Measurements from ENCODE around the gene CNR1.

The CNR1 gene

GRCh38 chr6:88115307-88115706 lies 50.8 kb downstream of the CNR1 start:
- no peak overlapping the region for H3K4me3 ChIP-seq (ENCODE audit: low read depth, low read length)
- TF ChIP-seq CTCF (IDR thresholded peaks at IDR 0.05; ENCODE audit: control insufficient read depth, extremely low read depth, insufficient read depth): no peak
- no peak for DNase-seq (ENCODE audit: low read depth)

- no peak overlapping the region for H3K4me3 ChIP-seq (ENCODE audit: low read depth, low read length)
- no peak for TF ChIP-seq CTCF (IDR thresholded peaks at IDR 0.05; ENCODE audit: control insufficient read depth, extremely low read depth, insufficient read depth)
These were observed 51.3 kb downstream of the CNR1 start for GRCh38 chr6:88114838-88115237.

GRCh38 chr6:88111991-88112390 lies 54.2 kb downstream of the CNR1 start:
- no peak for TF ChIP-seq CTCF (IDR thresholded peaks at IDR 0.05; ENCODE audit: control insufficient read depth, extremely low read depth, insufficient read depth)
- DNase-seq (ENCODE audit: low read depth): no peak

More at GRCh38 chr6:88114838-88115237, 51.3 kb downstream of the CNR1 start:
- no peak for DNase-seq (ENCODE audit: low read depth)

GRCh38 chr6:88107241-88107640 lies 58.9 kb downstream of the CNR1 start:
- DNase-seq (ENCODE audit: low read depth): no peak
- TF ChIP-seq CTCF (IDR thresholded peaks at IDR 0.05; ENCODE audit: control insufficient read depth, extremely low read depth, insufficient read depth): no peak

More at GRCh38 chr6:88111991-88112390, 54.2 kb downstream of the CNR1 start:
- no peak overlapping the region for H3K4me3 ChIP-seq (ENCODE audit: low read depth, low read length)

GRCh38 chr6:88105741-88106340 lies 60.3 kb downstream of the CNR1 start:
- no peak for TF ChIP-seq CTCF (IDR thresholded peaks at IDR 0.05; ENCODE audit: control insufficient read depth, extremely low read depth, insufficient read depth)
- DNase-seq (ENCODE audit: low read depth): no peak
- H3K4me3 ChIP-seq (ENCODE audit: low read depth, low read length): no peak overlapping the region

More at GRCh38 chr6:88107241-88107640, 58.9 kb downstream of the CNR1 start:
- no peak overlapping the region for H3K4me3 ChIP-seq (ENCODE audit: low read depth, low read length)

Measured in LNCaP clone FGC (cell line).